NCI-H2227 (cell line): Measurements from ENCODE around the gene MOCOS.
A peak's percentile ranks its signal among the peaks of the same experiment; 100 is the strongest.
"Not testable (repeated sequence)": the region's sequence is repeated elsewhere in the genome, so short reads cannot be mapped to it uniquely, and the experiment has no call there.

Experiments
- DNase-seq: peaks from one replicate; lab custom pipeline; 2025; ENCODE audit not compliant: unreplicated experiment; lab: John Stamatoyannopoulos, UW

The MOCOS gene

DNA sequence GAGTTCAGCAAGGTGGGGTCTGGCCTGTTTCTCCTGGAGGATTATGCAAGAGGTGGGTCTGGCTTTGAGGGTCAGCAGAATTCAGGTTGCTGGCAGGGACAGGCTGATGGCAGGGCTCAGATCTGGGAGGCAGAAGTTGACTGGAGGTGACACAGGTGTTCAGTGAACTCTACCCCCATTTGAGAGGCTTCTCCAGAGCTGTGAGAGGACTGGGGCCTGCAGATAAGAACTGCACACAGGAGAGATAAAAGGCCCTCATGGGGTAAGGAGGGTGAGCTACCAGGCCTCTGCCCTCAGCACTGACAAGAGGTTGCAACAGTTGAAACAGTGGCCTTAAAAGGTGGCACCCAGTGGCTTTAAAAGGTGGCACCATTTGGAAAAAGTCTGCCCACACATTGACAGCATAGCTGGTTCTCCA, 13.1 kb downstream of the MOCOS start:
- DNase-seq, result no peak

DNA sequence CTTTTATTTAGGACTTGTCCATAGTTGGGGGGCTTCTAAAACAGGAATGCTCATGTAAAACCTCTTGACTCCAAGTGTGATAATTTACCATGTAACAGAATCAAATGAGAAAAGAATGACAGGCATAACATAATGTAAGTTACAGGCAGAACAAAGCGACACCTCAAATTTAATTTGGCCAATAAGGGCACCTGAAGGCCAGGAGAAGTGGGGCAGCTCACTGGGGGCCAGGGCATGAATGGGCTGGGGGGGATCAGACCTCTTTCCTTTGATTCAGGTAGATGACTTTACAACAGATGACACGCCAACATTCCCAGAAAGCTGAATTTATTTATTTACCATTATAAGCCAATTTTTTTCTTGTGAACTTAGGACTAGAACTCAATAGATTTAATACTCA, 14.5 kb downstream of the MOCOS start:
- DNase-seq, result no peak

DNA sequence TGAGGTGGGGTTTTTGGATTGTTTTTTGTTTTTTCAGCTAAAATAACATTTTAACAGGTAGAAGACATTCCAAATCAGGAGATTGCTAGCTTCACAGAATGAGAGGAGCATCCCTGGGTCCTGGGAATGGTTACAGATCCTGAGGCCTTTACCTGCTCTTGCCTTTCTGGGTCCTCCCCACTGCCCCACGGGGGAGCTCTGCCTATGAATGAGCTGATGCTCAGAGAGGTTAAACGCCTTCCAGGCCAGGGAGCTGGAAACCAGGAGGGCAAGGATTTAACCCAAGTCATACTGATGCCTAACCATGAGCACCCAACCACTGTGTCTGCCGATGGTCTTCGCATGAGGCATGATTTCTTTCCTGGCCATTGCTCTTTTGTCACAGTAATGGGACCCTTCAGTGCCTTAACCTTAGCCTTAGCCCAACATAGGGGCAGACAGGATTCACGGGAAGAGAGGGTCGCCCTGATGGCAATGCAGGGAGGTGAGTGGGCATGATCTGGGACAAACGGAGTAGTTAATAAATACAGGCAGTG, 16.1 kb downstream of the MOCOS start:
- no peak for DNase-seq

DNA sequence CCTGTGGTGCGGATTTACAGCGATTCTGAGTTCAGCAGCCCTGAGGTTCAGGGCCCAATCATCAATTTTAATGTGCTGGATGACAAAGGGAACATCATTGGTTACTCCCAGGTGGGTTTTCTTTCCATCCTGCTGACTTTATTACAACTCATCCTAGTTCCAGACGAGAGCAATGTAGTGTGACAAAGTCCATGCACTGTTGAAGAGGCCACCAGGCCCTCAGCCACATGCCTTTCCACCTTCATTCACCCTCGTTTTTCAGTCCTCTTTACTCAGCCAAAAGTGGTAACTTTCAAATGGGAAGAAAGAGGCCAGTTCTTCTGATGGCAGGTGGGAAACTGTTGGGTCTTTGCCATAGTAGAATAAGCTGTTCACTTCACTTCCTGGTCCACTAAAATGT, 17.9 kb downstream of the MOCOS start:
- no peak for DNase-seq

DNA sequence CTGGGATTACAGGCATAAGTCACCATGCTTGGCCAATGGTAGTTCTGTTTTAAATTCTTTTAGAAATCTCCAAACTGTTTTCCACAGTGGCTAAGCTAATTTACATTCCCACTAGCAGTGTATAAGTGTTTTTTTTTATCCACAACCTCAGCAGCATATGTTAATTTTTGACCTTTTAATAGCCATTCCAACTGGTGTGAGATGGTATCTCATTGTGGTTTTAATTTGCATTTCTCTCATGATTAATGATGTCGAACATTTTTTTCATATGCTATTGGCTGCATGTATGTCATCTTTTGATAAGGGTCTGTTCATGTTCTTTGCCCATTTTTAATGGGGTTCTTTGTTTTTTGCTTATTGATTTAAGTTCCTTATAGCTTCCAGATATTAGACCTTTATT, 20.0 kb downstream of the MOCOS start:
- DNase-seq, result no peak

DNA sequence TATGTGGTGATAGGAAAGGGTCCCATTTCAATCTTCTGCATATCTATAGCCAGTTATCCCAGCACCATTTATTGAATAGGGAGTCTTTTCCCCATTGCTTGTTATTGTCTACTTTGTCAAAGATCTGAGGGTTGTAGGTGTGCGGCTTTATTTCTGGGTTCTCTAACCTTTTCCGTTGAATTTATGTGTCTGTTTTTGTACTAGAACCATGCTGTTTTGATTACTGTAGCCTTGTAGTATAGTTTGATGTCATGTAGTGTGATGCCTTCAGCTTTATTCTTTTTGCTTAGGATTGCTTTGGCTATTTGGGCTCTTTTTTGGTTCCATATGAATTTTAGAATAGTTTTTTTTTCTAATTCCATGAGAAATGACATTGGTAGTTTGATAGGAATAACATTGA, 20.7 kb downstream of the MOCOS start:
- DNase-seq, result not testable (repeated sequence)

DNA sequence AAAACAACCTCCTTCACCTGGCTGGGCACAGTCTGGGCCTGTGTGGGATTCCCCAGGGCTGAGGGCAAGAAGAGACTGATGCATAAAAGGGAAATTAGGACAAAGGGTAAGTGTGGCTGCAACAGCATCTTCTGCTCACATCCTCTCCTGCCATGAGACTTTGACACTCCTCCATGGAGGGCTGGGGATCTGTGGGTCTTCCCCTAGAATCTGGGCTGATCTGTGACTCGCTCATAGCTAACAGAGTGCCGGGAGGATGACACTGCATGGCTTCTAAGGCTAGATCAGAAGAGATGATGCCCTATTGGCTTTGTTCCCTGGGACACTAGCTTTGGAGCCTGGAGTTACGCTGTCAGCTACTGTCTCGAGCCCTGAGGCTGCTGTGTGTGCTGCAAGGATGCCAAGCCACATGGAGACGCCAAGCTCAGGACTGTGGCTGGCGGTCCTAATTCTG, 24.3 kb downstream of the MOCOS start:
- DNase-seq, result no peak

DNA sequence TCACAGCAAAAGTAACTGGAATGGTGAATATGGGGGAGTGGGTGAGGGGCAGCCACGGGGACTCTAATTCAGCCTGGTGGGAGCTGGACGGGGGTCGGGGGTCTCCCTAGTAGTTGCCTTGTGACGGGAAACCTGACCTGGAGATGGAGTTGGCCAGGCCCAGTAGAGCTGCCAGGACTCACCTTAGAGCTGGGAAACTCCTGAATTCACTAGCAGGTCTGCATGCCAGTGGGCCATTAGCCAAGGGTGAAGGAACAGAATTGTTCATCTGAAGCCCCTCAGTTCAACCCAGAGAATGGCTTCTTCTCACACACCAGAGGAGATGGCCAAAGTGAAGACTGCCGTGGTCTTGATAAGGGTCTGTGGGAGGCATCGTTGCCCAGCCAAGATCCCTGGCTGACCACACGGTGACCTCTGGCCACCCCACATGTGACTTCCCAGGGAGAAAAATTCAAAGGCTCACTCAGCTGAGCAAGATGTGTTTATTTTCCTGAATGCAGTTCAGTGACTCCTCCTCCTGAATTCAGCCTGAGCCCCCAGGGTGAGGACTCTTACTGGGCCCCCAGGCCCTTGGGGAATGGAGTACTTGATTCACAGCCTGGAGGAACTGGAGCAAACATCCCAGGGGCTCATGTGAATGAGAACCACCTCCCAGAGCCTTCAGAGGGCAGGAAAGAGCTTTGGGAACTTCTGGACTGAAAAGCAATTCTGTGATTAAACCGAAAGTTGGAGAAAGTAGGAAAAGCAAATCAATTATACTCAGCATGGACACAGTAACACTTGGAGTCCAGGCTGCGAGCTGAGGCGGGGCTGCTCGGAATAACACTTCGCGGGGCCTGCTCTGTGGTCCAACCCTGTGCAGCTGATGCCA, 25.2 kb downstream of the MOCOS start:
- no peak for DNase-seq

DNA sequence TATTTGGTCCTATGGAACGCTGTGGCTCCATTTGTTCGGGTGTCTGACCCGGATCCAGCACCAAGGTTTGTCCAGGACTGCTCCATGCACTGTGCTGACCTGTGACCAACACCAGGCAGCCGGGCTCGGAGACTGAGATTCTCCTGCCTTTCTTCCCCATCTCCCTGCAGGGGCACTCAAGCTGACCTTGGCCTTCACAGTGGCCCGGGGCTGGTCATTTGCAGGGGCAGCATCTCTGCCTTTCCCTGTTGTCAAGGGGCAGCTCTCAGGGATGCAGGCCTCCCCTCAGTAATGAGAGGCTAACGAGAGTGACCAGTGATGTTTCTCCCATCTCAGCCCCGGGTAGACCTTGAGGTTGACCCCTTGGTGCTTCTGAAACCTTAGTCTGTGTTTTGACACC, 27.5 kb downstream of the MOCOS start:
- no peak for DNase-seq

DNA sequence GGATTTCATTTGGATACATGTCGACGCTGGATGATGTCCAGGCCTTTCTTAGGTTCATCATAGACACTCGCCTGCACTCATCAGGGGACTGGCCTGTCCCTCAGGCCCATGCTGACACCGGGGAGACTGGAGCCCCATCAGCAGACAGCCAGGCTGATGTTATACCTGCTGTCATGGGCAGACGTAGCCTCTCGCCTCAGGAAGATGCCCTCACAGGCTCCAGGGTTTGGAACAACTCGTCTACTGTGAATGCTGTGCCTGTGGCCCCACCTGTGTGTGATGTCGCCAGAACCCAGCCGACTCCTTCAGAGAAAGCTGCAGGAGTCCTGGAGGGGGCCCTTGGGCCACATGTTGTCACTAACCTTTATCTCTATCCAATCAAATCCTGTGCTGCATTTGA, 28.3 kb downstream of the MOCOS start:
- DNase-seq, result no peak

DNA sequence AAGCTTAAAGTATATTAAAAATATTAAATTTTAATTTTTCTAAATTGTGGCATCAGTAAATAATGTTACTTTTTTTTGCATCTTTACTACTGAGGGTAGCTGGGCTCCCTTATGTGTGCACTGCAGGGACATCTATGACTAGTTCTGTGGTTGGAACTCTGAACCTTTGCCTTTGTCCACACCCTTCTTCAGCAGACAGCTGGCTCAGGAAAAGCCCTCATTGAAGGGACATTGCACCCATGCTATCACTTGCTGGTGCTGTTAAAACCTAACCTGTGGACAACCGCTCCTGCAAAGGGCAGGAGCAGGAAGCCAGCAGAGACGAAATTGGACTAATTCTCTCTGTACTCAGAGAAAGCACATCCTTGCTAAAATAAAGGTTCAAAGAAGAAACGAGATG, 30.1 kb downstream of the MOCOS start:
- DNase-seq, result no peak

DNA sequence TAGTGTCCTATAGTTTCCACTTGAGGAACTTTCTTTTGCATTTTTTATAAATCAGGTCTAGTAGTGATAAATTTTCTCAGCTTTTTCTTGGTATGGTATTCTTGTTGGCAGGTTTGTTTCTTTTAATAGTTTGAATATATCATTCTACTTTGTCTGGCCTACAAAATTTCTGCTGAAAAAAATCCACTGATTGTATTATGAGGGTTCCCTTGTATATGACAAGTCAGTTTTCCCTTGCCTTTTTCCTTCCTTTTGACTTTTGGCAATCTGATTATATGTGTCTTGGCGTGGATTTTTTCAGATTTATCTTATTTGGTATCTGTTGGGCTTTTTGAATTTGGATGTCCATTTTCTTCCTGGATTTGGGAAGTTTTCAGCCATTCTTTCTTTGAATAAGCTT, 41.9 kb downstream of the MOCOS start:
- no peak for DNase-seq

DNA sequence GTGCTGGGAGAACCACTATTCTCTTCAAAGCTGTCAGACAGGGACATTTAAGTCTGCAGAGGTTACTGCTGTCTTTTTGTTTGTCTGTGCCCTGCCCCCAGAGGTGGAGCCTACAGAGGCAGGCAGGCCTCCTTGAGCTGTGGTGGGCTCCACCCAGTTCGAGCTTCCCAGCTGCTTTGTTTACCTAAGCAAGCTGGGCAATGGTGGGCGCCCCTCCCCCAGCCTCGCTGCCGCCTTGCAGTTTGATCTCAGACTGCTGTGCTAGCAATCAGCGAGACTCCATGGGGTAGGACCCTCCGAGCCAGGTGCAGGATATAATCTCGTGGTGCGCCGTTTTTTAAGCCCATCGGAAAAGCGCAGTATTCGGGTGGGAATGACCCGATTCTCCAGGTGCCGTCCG, 53.2 kb downstream of the MOCOS start:
- not testable (repeated sequence) for DNase-seq

DNA sequence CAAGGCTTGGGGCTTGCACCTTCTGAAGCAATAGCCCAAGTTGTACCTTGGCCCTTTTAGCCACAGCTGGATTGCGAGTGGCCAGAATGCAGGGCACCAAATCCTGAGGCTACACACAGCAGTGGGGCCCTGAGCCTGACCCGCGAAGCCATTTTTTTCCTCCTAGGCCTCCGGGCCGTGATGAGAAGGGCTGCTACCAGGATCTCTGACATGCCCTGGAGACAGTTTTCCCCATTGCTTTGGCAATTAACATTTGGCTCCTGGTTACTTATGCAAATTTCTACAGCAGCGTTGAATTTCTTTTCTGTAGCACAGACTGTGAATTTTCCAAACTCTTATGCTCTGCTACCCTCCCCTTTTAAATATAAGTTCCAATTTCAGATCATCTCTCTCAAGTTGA, 54.5 kb downstream of the MOCOS start:
- DNase-seq, result no peak

DNA sequence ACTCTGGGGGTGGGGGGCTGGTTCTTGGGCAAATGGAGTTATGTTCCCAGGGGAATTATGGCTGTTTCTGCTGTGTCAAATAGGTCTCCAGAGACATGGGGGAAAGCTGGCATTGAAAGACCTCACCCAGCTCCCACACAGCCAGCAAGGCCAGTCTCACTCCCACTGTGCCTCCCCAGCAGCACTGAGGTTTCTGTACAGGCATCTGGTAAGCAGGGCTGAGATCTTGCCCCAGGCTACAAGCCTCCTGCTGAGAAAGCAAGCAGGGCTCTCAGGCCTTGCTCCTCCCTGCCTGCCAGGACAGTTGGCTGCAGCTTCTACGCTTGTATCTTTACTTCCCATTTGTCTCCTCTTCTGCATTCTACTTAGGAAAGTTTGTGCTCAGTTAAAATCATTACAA, 59.7 kb downstream of the MOCOS start:
- no peak for DNase-seq

DNA sequence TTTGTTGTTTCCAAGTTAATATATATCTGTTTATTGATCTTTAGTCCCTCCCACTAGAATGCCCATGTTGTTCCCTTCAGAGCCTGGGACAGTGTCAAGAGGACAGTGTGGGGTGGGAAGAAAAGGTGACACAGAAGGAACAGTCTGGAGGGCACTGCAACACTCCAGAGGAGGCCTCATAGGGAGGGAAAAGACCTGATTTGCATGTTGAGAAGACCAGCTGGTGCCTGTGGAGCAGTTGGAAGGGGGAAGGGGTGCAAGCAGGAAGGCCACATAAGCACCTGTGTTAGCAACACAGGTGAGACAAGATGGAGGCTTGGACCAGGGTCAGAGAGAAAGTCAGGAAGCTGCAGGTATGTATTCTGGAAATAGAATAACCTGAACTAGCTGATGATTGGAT, 62.1 kb downstream of the MOCOS start:
- DNase-seq, result no peak

DNA sequence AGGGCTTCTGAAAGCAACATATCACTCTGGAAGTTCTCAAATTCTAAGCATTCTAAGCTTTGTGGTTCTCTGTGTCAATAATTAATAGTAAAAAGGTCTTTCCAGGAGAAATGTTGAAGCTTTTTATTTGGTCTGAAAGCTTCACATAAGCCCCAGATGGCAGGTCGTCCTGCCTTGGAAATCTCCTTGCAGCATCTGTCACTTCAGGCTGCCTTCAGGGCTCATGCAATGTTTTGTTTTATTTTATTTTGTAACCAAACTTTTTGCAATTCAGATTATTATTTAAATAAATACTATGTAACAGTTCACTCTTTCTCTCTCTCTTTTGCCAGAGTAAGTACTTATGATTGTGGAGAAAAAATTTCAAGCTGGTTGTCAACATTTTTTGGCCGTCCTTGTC, 63.5 kb downstream of the MOCOS start:
- DNase-seq, result no peak

DNA sequence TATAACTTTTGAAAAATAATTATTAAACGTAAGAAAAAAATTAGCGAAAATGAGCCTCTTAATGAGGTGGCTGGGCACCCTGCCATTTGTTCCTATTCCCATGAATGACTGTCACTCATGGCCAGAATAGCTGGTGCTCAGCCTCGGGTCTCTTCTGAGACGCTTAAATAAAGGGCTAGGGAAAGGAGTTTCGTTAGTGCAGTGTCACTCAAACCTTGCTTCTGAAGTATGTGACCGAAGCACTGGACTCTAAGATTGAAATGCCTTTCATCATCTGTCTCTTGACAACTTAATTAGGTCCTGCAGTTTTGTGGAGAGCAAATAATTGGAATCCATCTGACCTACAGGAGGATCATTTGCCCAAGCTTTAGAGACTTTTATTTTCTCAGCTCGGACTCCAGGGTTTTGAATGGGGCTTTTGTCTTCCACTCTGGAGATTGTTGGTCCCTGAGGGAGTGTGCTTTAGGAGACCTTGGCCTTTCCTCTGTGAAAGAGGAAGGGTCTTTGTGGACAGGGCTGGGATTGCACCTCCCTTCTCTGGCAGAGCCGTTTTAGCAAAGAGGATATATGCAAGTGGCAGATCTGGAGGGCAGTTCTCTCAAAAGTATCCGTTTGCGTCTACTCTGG, 67.9 kb downstream of the MOCOS start:
- DNase-seq, result peak; percentile 85

DNA sequence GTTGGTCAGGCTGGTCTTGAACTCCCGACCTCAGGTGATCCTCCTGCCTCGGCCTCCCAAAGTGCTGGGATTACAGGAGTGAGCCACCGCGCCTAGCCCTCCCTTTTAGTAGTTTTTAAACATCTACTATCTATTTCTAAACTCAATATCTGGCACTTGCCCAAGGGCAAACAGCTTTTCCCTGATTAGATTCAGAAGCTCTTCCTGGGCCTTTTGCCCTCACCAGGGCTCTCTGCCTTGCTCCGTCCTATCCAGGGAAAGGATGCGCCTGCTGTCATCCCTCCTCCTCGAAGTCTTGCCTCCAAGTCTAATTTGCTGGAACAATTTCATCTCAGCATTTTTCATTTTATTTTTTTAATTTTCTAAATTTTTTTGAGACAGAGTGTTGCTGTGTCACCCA, 68.8 kb downstream of the MOCOS start:
- DNase-seq, result no peak

DNA sequence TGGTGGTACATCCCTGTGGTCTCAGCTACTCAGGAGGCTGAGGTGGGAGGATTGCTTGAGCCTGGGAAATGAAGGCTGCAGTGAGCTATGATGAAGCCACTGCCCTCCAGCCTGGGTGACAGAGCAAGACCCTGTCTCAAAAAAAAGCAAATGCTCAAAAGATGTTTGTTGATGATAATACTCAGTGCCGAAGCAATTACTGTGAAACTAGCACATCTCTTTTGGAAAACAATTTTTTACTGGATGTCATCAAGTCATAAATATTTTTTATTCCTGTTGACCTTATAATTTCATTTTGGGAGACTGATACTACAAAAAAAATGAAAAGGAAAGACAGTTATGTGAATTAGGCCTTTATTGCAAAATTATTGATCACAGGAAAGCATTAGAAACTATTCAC, 75.7 kb downstream of the MOCOS start:
- DNase-seq, result no peak

DNA sequence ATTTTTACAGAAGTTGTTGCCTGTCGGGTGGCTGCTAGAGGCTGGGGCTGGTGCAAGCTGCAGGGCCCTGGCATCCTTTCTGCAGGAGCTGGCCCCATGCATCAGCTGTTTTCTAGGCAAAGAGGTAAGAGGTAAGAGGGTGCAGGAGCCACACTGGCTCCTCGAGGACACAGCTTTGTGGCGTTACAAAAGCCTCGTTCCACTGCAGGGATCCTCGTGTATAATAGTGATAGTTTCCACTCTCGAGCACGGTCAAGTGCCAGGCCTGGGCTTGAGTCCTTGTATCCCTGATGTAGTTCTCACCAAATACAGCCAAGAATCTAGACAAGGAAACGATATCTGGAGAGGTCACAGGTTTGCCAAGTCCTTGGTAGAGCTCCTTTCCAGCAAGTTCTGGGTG, 77.0 kb downstream of the MOCOS start:
- DNase-seq, result no peak

DNA sequence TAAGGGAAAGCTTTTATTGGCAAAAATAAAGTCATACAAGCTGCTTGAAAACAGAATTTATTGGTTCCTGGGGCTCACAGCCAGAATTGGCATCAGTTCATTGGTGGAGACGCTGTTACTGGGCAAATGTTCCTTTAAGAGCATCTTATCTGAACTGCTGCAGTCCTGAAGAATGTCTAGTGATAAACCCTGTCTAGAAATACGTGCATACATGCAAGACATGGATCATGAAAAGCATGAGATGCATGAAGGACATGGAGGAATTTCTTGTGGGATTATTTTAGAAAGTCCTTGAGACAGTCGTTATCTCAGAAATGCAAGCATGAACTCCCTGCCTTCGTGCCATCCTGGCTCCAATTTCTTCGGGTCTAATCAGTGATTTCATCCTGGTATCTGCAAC, 77.7 kb downstream of the MOCOS start:
- DNase-seq, result no peak
